ENCODE data around the gene HSPB1.
"Not testable (repeated sequence)": the region's sequence is repeated elsewhere in the genome, so short reads cannot be mapped to it uniquely, and the experiment has no call there.

HSPB1 gene

DNA sequence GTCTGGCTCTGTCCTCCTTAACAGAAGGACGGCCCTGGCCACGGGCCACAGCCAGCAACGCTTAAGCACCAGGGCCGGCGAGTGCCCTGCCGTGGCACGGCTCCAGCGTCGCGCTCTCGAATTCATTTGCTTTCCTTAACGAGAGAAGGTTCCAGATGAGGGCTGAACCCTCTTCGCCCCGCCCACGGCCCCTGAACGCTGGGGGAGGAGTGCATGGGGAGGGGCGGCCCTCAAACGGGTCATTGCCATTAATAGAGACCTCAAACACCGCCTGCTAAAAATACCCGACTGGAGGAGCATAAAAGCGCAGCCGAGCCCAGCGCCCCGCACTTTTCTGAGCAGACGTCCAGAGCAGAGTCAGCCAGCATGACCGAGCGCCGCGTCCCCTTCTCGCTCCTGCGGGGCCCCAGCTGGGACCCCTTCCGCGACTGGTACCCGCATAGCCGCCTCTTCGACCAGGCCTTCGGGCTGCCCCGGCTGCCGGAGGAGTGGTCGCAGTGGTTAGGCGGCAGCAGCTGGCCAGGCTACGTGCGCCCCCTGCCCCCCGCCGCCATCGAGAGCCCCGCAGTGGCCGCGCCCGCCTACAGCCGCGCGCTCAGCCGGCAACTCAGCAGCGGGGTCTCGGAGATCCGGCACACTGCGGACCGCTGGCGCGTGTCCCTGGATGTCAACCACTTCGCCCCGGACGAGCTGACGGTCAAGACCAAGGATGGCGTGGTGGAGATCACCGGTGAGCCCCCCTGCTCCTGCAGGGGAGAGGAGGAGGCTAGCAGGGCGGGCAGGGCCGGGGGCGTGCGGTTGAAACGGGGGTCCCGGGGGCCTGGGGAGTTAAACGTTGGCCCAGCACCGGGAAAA, at the start of gene HSPB1:
Gene HSPB1, plus strand, starts transcription at position 327 of the 855 bp plus-strand sequence. Its CDS starts 40 bp downstream, at position 367.
- peak; percentile 83 for DNase-seq

DNA sequence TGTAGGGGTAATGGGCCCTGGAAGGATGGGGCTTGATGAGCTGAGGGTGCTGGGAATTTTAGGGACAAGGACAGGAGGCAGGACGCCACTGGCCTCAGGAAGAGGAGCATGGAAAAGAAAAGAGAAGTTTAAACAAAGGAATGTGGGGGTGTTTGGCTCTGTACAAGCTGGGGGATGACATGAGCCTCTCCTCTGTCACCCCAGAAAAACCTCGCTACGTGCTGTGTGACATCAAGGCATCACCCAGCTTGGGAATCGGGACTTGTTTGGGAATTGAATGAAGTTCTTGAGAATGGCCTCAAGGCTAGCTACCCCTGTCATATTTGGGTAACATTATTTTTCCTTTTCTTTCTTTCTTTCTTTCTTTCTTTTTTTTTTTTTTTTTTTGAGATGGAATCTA, 47.7 kb upstream of the HSPB1 start:
- DNase-seq = no peak

DNA sequence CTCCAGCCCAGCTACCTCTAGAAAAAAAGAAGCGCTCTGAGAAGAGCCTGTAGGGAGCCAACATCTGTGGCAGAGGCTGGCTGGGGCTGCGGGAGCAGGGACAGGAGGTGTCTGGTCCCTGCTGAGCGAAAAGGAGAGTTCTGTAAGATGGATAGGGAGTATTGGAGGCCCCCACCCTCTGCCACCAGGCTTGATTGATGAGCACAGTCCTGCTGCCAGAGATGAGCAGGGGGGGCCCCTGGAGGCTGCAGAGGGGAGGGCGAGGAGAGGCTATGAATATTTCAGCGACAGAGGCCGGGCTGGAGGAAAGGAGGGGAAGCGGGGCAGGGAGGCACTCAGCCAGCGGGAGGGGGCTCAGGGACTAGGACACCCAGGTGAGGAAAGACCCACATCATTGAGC, 44.5 kb upstream of the HSPB1 start:
- no peak for DNase-seq

DNA sequence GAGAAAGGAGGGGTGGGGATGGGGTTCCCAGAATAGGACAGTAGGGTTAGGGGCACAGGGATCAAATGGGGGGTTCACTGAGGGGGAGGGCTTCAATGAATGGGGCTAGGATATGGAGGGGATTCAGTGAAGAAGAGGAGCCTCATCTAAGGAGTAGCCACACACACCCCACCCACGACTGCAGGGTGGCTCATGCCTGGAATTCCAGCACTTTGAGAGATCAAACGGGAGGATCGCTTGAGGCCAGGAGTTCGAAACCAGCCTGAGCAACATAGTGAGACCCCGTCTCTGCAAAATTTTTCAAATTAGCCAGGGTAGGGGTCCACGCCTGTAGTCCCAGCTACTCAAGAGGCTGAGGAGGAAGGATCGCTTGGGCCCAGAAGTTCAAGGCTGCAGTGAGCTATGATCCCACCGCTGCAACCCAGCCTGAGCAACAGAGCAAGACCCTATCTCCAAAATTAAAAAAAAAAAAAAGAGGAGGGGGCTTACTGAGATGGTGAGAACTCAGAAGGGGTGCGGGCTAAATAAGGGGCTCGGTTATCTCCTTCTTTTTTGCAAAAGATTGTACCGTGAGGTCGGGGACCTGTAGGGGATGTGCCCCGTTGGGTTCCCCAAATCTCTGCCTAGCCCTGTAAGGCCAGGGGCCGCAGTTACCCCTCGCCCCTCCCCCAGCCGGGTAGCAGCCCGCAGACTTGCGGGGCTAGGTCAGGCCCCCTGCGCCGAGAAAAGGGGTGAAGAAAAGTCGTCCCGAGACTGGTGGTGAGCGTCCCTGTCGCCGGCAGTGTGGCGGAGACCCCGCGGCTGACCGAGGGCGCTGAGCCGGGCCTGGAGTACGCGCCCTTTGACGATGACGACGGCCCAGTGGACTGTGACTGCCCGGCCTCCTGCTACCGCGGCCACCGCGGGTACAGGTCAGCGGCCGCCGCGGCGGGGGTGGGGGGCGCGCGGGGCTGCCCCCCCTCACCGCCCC, 43.1 kb upstream of the HSPB1 start:
- no peak for DNase-seq

DNA sequence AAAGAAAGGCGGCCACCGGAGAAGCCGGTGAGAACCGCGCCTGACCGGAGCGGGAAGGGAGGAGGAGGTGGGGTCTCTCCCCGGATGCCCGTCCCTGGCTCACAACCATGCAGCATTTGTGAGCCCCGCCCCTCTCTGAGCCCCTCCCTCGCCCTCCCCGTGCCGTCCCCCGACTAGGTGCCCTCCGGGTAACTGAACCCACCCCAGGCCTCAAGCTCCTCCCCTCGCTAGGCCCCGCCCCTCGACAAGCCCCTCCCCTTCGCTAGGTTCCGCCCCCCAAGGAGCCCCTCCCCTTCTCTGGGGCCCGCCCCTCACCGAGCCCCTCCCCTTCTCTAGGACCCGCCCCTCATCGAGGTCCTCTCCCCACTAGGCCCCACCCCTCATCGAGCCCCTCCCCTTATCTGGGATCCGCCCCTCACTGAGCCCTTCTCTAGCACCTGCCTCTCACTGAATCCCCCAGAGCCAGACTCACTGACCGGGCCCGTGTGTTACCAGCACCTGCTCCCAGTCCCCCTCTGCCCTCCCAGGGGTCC, 42.2 kb upstream of the HSPB1 start:
- DNase-seq = peak; percentile 38

DNA sequence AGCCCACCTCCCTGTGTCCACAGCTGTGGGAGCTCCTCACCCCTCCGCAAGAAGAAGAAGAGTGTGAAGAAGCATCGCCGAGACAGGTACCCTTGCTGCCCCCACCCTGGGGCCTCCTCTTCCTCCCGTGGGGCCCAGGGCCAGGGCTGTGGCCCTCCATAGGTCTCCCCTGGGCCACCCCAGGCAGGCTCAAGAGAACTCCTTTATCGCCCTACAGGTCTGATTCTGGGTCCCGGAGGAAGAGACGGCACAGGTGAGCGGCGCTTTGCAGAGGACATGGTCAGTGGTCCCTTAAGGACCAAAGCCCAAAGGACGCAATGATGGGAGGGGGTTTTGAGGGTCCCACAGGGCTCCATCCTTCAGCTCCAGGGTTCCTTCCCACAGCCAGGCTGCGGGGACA, 41.1 kb upstream of the HSPB1 start:
- DNase-seq = no peak

DNA sequence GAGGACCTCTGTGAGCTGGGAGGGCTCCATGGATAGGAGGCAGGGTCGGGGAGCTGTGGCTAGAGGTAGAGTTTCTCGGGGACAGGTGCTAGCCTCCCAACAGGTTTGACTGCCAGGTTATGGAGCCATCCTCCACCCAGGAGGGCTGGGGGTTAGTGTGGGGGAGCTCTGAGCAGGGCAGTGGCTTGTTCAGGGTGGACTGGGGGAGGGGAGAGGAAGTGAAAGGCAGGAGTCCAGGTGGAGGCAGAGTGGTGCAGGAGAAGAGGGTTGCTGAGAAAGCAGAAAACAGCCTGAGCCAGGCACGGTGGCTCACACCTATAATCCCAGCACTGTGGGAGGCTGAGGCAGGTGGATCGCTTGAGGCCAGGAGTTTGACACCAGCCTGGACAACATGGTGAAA, 40.5 kb upstream of the HSPB1 start:
- no peak for DNase-seq

DNA sequence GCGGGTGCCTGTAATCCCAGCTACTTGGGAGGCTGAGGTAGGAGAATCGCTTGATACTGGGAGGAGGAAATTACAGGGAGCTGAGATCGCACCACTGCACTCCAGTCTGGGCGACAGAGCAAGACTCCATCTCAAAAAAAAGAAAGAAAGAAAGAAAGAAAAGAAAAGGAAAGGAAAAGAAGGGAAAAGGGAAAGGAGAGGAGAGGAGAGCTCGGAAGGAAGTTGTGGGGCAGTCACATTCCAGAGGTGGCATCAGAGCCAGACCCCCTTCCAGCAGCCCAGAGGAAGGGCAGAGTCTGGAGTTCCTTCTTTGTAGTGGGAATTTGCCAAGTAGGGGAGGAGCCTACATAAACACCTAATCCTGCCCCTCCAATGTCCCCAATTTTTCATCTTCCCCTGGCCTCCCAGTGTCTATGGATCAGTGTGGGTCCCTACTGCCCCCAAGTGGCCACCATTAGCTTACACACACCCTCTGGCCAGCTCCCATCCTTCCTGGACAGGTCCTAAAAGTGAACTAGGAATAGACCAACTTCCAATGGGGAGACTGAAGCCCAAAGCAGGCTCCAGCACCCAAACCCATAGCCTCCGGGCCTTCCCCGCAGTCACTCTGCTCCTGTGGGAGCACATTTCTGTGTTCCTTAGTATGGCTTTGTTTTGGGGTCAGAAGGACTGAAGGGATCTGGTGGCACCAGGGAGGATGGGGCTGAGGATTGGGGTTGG, 39.6 kb upstream of the HSPB1 start:
- DNase-seq = peak; percentile 81

DNA sequence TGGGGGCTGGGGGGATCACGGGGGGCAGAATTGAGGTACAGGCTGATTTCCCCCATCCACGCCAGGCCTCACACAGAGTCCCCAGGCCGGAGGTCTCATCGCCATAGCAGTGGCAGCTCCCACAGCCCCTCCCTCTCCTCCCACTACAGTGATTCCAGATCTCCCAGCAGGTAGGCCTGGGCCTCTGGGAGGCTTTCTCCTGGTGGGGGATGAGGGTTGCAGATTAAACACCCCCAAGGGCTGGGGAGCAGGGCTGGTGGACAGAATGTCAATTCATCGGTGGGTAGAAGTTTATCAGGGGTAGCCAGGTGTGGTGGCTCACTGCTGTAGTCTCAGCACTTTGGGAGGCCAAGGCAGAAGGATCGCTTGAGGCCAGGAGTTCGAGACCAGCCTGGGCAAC, 37.2 kb upstream of the HSPB1 start:
- no peak for DNase-seq

DNA sequence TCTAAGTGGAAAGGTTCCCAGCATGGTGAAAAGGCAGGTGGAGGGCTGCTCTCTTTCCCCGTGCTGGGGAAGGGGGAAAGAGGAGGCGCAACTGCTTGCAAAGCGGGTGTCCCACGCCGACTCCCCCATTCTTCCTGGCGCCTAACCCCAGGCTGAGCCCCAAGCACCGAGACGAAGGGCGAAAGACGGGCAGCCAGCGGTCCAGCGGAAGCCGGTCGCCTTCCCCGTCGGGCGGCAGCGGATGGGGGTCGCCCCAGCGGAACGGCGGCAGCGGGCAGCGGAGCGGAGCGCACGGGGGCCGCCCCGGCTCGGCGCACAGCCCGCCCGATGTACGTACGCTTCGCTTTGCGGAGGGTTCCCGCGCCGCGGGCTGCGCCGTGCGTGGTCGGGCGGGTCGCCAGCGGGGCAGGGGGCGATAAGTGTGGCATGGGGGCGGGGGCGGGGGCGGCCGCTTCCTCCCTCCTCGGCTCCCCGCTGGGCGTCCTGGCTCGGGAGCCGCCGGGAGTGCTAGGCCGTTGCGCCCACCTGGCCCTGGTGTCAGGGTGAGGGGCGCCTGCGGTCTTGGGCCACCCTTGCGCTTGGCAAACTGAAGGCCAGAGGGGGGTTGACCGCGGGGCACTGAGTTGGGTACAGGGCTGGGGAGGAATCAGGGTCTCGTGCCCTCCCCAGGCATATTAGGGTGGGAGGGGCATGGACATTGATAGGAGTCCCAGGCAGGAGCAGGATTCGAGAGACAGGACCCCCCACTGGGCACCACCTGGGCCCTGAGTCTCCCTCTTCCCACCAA, 35.2 kb upstream of the HSPB1 start:
- DNase-seq = no peak

DNA sequence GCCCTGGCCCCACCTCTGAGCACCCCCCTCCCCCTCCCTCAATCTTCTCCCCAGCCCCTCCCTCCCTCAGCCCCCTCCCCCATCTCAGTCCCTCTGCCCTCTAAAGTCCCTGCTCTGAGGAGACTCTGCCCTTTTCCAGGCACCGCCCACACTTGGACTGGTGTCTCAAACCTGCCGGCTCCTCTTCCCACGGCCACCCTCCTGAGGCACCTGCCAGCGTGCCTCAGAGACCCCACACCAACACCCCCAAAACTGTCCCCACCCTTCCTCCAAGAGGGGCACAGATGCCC, 34.6 kb upstream of the HSPB1 start:
- no peak for DNase-seq

DNA sequence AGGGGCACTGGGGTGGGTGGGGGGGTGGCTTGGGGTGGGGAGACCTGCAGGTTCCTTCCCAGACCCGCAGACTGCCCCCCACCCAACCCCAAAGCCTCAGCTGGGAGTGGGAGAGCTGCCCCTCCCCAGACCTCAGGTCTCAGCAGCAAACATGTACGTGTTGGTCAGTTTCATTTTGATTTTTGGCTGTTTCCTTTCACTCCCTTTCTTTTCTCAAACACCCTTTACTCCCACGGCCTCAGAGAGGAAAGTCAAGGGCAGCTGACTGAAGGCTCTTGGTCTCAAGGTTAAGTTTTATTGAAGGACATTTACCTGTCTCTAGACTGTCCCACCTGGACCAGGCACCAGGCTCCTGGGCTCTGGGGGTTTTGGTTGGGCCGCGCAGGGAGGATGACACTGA, 34.1 kb upstream of the HSPB1 start:
- peak; percentile 16 for DNase-seq

DNA sequence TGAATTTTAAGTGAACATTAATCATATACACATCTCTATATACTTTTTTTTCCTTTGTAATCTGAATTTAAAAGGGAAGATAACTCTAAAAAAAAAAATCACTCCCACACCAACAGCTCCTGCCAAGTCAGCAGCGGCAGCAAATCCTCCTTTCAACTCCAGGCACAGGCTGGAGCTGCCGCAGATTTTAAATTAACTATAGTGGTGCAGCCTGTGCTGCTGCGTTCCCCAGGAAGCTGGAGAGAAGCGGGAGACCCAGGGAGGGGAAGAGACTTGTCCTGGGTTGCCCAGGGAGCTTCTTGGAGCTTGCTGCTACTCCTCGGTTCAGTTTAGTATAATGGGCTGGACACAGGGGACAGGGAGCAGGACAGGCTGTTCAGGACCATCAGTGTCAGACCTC, 32.6 kb upstream of the HSPB1 start:
- DNase-seq = no peak

DNA sequence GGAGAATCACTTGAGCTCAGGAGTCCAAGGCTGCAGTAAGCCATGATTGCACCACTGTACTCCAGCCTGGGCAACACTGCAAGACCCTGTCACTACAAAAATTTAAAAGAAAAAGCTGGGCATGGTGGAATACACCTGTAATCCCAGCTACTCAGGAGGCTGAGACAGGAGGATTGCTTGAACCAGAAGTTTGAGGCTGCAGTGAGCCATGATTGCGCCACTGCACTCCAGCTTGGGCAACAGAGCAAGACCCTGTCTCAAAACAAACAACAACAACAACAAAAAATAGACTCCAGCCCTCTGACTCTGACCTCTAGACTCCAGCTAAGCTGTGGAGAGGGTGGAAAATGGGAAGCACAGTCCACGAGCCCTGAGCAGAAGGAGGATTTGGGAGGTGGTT, 31.1 kb upstream of the HSPB1 start:
- DNase-seq = not testable (repeated sequence)

DNA sequence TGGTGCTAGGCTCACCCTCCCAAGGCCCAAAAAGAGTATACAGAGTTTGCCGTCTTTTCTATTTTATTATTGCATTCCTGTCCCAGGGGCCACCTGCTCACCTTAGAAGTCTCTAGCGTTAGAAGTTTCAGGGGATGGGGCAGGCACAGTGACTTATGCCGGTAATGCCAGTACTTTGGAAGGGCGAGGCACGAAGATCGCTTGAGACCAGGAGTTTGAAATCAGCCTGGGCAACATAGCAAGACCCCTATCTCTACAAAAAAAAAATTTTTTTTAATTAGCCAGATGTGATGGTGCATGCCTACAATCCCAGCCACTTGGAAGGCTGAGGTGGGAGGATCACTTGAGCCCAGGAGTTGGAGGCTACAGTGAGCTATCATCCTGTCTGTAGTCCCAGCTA, 30.3 kb upstream of the HSPB1 start:
- no peak for DNase-seq

DNA sequence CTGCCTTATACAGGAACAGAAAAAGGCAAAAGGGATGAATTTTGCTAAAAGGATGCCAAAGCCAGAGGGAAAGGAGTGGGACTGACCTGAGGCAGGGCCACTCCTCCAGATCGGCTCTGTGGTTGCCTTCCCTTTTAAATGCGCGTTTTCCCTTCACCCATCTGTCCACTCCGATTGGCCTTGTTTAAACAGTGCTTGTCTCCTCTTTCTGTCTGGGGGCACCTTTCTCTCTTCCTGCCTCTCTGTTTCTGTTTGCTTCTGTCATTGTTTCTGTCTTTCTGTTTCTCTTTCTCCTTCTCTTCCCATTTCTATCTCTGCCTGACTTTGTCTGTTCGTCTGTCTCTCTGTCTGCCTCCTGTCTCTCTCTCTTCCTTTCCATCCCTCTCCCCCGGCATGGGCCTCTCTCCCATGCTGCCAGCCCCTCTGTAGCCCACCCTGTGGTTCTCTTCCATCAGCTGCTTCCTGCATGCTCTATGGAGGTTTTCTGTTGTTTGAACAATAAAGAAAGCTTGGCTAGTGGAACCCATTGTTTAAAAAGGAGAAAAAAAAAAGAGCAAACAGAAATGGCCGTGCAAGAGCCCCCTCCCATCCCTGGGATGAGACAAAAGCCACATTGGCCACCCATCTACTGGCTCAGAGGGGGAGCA, 29.5 kb upstream of the HSPB1 start:
- DNase-seq = peak; percentile 45

DNA sequence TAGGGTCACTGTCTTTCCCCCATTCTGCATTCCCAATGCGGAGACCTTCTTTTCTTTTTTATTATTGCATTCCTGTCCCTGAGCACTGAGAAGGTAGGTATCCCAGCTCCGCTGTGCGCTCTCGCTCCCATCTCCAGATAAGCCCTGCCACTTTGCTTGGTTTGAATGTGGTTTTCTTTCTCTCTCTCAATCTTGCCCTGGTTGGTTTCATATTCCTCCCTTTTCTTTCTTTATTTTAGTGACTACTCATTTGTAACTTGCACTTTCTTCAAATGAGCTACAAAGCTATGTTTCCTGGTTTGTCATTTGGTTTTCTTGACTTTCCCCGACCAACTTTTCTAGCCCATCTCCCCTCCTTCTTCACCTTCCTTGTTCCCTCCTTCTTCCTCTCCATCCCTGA, 29.0 kb upstream of the HSPB1 start:
- no peak for DNase-seq

DNA sequence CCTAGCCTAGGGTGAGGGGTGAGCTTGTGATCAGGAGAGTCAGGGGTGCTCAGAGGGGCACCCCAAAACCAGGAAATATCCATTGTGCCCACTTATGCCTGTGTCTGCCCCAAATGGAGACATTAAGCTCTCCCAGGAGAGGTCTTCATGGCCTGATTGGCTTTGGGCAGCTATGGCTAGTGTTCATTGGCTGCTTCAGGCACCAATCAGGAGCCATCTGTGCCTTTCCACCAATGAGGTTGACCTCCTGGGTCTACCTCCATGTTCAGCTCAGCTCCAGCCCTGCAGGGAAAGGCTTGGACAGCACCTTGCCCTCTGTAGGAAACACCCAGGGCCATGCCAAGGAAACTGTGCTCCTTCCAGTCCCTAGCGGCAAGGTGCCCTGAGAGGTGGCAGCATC, 23.9 kb upstream of the HSPB1 start:
- no peak for DNase-seq

DNA sequence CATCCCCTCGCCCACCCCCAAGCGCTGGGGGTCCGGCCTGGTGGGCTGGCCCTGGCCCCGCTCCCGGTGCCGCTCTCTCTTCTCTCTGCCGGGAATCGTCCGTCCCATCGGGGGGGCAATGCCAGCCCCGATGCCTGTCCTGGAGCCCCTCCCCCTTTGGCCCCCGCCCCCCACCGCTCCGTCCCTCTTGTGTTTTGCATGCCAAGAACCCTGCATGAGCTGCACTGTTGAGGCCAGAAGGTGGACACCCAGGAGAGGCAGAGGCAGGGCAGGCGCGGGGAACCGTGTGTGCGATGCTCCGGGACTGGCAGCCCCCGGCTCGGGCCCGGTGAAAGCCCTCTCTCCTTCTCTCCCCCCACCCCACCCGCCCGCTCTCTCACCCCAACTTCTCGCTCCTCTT, 22.1 kb upstream of the HSPB1 start:
- DNase-seq = no peak

DNA sequence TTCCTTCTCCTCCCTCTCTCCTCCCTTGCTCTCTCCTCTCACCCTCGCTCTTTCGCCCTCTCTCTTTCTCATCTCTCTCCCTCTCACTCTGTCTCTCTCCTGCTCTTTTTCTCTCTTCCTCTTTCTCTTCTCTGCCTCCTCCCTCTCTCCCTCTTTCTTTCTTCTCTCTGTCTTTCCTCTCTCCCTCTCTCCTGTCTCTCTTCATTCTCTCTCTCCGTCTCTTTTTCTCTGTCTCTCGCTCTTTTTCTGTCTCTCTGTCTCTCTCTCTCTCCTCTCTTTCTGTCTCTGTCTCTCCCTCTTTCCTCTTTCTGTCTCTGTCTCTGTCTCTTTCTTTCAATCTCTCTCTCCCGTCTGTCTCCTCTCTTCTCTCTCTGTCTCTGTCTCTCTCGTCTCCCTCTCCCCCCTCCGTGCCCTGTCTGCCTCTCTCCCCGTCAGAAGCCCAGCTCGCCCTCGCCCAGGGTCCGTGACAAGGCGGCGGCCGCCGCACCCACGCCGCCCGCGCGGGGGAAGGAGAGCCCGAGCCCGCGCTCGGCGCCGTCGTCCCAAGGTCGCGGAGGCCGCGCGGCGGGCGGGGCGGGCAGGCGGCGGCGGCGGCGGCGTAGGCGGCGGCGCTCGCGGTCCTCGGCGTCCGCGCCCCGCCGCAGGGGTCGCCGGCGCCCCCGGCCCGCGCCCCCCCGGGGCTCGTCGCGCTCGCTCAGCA, 21.3 kb upstream of the HSPB1 start:
- DNase-seq = no peak

DNA sequence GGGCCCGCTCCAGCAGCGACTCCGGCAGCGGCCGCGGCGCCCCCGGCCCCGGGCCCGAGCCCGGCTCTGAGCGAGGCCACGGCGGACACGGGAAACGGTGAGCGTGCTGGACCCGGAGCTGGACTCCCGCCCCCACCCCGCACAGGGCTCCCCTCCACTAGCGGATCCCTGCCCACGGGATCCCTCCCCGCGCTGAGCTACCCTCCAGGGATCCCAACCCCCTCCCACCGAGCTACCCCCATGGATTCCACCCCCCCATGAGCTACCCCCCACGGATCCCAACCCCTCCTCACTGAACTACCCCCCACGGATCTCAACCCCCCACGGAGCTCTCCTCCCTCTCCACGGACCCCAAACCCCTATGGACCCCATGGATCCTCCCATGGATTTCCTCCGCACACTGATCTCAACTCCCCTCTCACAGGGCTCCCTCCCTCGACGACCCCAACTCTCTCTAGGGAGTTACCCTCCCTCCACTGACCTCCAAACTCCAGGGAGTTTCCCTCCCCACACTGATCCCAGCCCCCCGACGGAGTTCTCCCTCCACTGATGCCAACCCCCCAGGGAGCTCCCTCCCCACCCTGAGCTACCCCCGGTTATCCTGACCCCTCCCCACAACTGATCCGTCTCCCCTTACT, 20.6 kb upstream of the HSPB1 start:
- no peak for DNase-seq
